Ascending aorta (tissue), 2 donors: ENCODE data around the gene SULT1E1. TPM values are rescaled to one million over a fixed set of nuclear protein-coding genes. Genes with fewer than 3 reads are reported as not detected.

Experiments used
- DNase-seq, 2 donors: peaks; one replicate each; pipeline ENCODE4 v3.0.0-alpha.2; 2019; ENCODE audit warnings: low spot score in 2 of 2
- H3K27ac ChIP-seq, 2 donors: fragments of 200-600 bp; sonication (generic); one replicate each; pipeline ENCODE4 v1.5.1; 2016 to 2017; ENCODE audit warnings: mild to moderate bottlenecking in 1 of 2
- H3K27me3 ChIP-seq: fragments of 200-600 bp; sonication (generic); one replicate; pipeline ENCODE4 v1.5.1; 2017
- H3K36me3 ChIP-seq, 2 donors: fragments of 200-600 bp; sonication (generic); one replicate each; pipeline ENCODE4 v1.5.1; 2016
- H3K4me1 ChIP-seq, 2 donors: fragments of 200-600 bp; sonication (generic); one replicate each; pipeline ENCODE4 v1.5.1; 2016 to 2017; ENCODE audit warnings: mild to moderate bottlenecking in 1 of 2
- H3K4me3 ChIP-seq, 2 donors: fragments of 200-600 bp; sonication (generic); one replicate each; pipeline ENCODE4 v1.5.1; 2016 to 2017; ENCODE audit warnings: mild to moderate bottlenecking in 1 of 2
- H3K9me3 ChIP-seq, 2 donors: fragments of 200-600 bp; sonication (generic); one replicate each; pipeline ENCODE4 v1.5.1; 2016
- CTCF ChIP-seq, 3 experiments: fragments of 200-600 bp in 2 of 3; fragments of 450-650 bp in 1 of 3; sonication (generic) in 2 of 3; IDR thresholded peaks; one replicate each; pipeline ENCODE4 v1.5.1; 2016 to 2019; ENCODE audit warnings: antibody characterized with exemption in 3 of 3, mild to moderate bottlenecking in 1 of 3, moderate library complexity in 1 of 3
- intact Hi-C: fragments of 100-400 bp; cut with DNase I; formaldehyde crosslinking; loops from one replicate; pipeline ENCODE4 v1.15.1; 2023
- total RNA-seq: library from RNA; depleted of rRNA; stranded (reverse); fragments of >200 nt; gene quantifications from one replicate; pipeline ENCODE4 v1.1.0, GENCODE V29; 2016

Gene SULT1E1
- total RNA-seq, 1 donor from 2014 or later, result not detected

- no peaks in the 10 kb centered on the region for H3K9me3 ChIP-seq
- H3K4me1 ChIP-seq, result no peaks in the 10 kb centered on the region
- no peak for DNase-seq
- H3K27ac ChIP-seq, result no peak overlapping the region
- TF ChIP-seq CTCF (IDR thresholded peaks at IDR 0.05), result no peak
- intact Hi-C loops, result no loop called here
- no peaks in the 10 kb centered on the region for H3K27me3 ChIP-seq
- no peaks in the 10 kb centered on the region for H3K36me3 ChIP-seq
- no peak overlapping the region for H3K4me3 ChIP-seq
These were observed 36.9 kb downstream of the SULT1E1 start for GRCh38 chr4:69823048-69823447.

- no peak for DNase-seq
- no peak overlapping the region for H3K4me3 ChIP-seq
- H3K27ac ChIP-seq, result no peak overlapping the region
- H3K4me1 ChIP-seq, result no peaks in the 10 kb centered on the region
- no peaks in the 10 kb centered on the region for H3K9me3 ChIP-seq
- H3K27me3 ChIP-seq, result no peaks in the 10 kb centered on the region
- H3K36me3 ChIP-seq, result no peaks in the 10 kb centered on the region
- intact Hi-C loops, result no loop called here
- TF ChIP-seq CTCF (IDR thresholded peaks at IDR 0.05), result no peak
These were observed 37.7 kb downstream of the SULT1E1 start for GRCh38 chr4:69822198-69822597.

GRCh38 chr4:69818060-69818639, 41.8 kb downstream of the SULT1E1 start:
- no peaks in the 10 kb centered on the region for H3K27me3 ChIP-seq
- no peak for TF ChIP-seq CTCF (IDR thresholded peaks at IDR 0.05)
- intact Hi-C loops, result no loop called here
- H3K4me1 ChIP-seq, result no peaks in the 10 kb centered on the region
- no peak for DNase-seq
- H3K27ac ChIP-seq, result no peak overlapping the region
- no peaks in the 10 kb centered on the region for H3K9me3 ChIP-seq
- no peaks in the 10 kb centered on the region for H3K36me3 ChIP-seq
- no peak overlapping the region for H3K4me3 ChIP-seq

GRCh38 chr4:69816236-69816635, 43.7 kb downstream of the SULT1E1 start:
- intact Hi-C loops, result no loop called here
- no peak overlapping the region for H3K27ac ChIP-seq
- no peaks in the 10 kb centered on the region for H3K36me3 ChIP-seq
- no peak for DNase-seq
- TF ChIP-seq CTCF (IDR thresholded peaks at IDR 0.05), result no peak
- H3K4me1 ChIP-seq, result no peaks in the 10 kb centered on the region
- H3K27me3 ChIP-seq, result no peaks in the 10 kb centered on the region
- H3K4me3 ChIP-seq, result no peak overlapping the region
- no peaks in the 10 kb centered on the region for H3K9me3 ChIP-seq

- Histone ChIP-seq H3K9me3 (no peaks in the 10 kb centered on the region), H3K36me3 (no peaks in the 10 kb centered on the region), H3K4me1 (no peaks in the 10 kb centered on the region), H3K4me3 (no peak overlapping the region), H3K27me3 (no peaks in the 10 kb centered on the region), H3K27ac (no peak overlapping the region)
- no peak for TF ChIP-seq CTCF (IDR thresholded peaks at IDR 0.05)
- DNase-seq, result no peak
- intact Hi-C loops, result no loop called here
These were observed 46.3 kb downstream of the SULT1E1 start for GRCh38 chr4:69813628-69814027.

- no peaks in the 10 kb centered on the region for H3K4me1 ChIP-seq
- no peaks in the 10 kb centered on the region for H3K9me3 ChIP-seq
- H3K36me3 ChIP-seq, result no peaks in the 10 kb centered on the region
- no peak overlapping the region for H3K4me3 ChIP-seq
- no peaks in the 10 kb centered on the region for H3K27me3 ChIP-seq
- DNase-seq, result no peak
- no peak overlapping the region for H3K27ac ChIP-seq
- intact Hi-C loops, result no loop called here
- TF ChIP-seq CTCF (IDR thresholded peaks at IDR 0.05), result no peak
These were observed 48.8 kb downstream of the SULT1E1 start for GRCh38 chr4:69811166-69811565.
